Stomach (tissue), 4 donors: ENCODE data around the gene IL4I1.

Experiments
- POLR2A ChIP-seq, 4 donors: fragments of 450-650 bp; IDR thresholded peaks; one replicate each; pipeline ENCODE4 v1.6.1; 2016; ENCODE audit warnings: antibody characterized with exemption in 4 of 4, control low read depth in 2 of 4, mild to moderate bottlenecking in 1 of 4, moderate library complexity in 1 of 4
- POLR2AphosphoS5 ChIP-seq, 3 donors: sonication (generic); formaldehyde crosslinking; IDR thresholded peaks; one replicate each; pipeline ENCODE4 v1.6.1; 2016; ENCODE audit warnings: antibody characterized with exemption in 3 of 3
- TF ChIP-seq, protein P1 (sequence below), 7 experiments: fragments of 450-650 bp in 4 of 7; fragments of 200-600 bp in 3 of 7; sonication (generic) in 3 of 7; IDR thresholded peaks; one replicate each; pipeline ENCODE4 v1.5.1; 2016 to 2019; ENCODE audit warnings: antibody characterized with exemption in 7 of 7, control low read depth in 2 of 7, mild to moderate bottlenecking in 1 of 7

DNA sequence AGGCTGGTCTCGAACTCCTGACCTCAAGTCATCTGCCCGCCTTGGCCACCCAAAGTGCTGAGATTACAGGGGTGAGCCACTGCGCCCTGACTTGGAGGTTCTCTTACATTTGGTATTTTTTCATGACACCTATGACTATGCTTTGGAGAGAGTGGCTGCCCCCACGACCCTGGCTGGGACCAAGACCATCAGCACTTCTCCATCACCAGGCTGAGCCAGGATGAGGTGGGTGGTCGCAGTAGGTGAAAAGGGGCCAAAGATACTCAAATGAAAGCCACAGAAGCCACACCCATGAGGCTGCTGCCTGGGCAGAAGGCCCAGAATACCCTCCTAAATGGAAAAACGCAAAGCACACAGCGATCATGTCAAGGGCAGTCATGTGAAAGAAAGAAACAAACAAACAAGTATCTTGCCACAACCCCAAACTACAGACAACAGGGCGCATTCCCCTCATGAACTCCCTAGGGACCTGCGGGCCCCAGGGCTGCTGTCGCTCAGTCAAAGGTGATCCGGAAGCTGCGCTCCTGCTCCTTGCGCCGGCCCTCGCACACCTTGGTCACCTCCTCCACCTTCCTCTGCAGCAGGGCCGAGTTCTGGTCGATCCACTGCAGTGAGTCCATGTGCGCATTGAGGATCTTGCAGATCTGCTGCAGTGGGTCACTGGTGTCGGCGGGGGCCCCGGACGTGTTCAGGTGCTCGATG, 11.2 kb upstream of the IL4I1 start:
- TF ChIP-seq, protein P1, sequence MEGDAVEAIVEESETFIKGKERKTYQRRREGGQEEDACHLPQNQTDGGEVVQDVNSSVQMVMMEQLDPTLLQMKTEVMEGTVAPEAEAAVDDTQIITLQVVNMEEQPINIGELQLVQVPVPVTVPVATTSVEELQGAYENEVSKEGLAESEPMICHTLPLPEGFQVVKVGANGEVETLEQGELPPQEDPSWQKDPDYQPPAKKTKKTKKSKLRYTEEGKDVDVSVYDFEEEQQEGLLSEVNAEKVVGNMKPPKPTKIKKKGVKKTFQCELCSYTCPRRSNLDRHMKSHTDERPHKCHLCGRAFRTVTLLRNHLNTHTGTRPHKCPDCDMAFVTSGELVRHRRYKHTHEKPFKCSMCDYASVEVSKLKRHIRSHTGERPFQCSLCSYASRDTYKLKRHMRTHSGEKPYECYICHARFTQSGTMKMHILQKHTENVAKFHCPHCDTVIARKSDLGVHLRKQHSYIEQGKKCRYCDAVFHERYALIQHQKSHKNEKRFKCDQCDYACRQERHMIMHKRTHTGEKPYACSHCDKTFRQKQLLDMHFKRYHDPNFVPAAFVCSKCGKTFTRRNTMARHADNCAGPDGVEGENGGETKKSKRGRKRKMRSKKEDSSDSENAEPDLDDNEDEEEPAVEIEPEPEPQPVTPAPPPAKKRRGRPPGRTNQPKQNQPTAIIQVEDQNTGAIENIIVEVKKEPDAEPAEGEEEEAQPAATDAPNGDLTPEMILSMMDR (IDR thresholded peaks at IDR 0.05) = no peak
- TF ChIP-seq POLR2AphosphoS5 (IDR thresholded peaks at IDR 0.05) (no peak), POLR2A (IDR thresholded peaks at IDR 0.05) (no peak)
